A673 (cell line): ENCODE results near the gene PDGFC.

Experiments used
- CTCF ChIP-seq: fragments of 300-800, 200-600 bp; sonication (generic); conservative IDR thresholded peaks from 2 replicates; pipeline ENCODE4 v1.5.1; 2017; ENCODE audit warnings: low read depth, mild to moderate bottlenecking, antibody characterized with exemption, low read length, moderate library complexity, mixed read lengths
- EZH2 ChIP-seq: fragments of 200-600 bp; sonication (generic); IDR thresholded peaks from 2 replicates; pipeline ENCODE4 v1.6.1; 2017; ENCODE audit warnings: borderline replicate concordance, low read depth, mild to moderate bottlenecking, mixed read lengths, antibody characterized with exemption, low read length; ENCODE audit not compliant: poor library complexity, severe bottlenecking

DNA sequence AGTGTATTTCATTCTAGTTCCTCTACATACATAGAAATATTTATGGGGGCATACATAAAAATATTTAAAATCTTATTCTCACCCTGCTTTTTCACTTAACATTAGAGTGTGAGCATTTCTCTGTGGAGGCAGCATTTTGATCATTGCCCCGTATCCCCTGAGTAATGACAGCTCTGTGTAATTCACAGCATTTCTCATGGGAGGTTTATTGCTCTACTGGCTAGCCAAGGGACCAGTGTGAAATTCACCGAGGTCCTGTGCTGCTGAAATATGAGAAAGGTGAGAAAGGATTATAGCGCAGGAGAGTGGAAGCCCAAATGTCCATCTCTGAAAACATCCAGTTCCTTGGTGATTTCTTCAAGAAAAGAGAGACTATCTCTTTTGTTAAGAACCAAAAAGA is 22.9 kb downstream of the PDGFC start:
- TF ChIP-seq EZH2: no peak
- TF ChIP-seq CTCF: no peak
